GM12801 (cell line): ENCODE results near the gene PDE4B.

ENCODE experiments used
- TF ChIP-seq, protein P1 (sequence below): IDR thresholded peaks from one replicate; pipeline ENCODE4 v1.5.1; 2011; ENCODE audit warnings: control low read depth; ENCODE audit not compliant: insufficient read length; ENCODE audit errors: extremely low read depth

Gene PDE4B

GRCh38 chr1:66237042-66237441, 444.3 kb downstream of the PDE4B start:
- TF ChIP-seq, protein P1, sequence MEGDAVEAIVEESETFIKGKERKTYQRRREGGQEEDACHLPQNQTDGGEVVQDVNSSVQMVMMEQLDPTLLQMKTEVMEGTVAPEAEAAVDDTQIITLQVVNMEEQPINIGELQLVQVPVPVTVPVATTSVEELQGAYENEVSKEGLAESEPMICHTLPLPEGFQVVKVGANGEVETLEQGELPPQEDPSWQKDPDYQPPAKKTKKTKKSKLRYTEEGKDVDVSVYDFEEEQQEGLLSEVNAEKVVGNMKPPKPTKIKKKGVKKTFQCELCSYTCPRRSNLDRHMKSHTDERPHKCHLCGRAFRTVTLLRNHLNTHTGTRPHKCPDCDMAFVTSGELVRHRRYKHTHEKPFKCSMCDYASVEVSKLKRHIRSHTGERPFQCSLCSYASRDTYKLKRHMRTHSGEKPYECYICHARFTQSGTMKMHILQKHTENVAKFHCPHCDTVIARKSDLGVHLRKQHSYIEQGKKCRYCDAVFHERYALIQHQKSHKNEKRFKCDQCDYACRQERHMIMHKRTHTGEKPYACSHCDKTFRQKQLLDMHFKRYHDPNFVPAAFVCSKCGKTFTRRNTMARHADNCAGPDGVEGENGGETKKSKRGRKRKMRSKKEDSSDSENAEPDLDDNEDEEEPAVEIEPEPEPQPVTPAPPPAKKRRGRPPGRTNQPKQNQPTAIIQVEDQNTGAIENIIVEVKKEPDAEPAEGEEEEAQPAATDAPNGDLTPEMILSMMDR, result no peak

GRCh38 chr1:66237722-66238479, 445.2 kb downstream of the PDE4B start:
- TF ChIP-seq, protein P1, result no peak

DNA sequence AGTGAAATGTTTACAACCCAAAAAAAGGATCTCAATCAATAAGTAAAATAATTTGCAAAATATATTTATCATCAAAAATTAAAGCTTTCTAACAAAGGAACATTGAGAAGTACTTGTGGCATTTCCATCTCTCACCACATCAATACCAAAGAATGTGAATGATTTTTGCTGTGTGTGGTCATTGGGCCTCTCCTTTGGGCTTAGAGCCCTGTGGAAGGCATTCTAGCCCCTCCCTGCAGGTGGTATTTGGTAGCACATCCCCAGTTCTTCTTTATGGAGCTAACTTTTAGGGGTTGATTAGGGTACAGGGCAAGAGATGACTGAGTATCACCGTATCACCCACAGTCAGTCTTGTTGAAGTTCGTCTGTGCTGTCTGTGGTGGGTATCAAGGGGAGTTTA, 447.1 kb downstream of the PDE4B start:
- TF ChIP-seq, protein P1, result no peak

- TF ChIP-seq, protein P1, result no peak
Observed at GRCh38 chr1:66240491-66241484, 448.1 kb downstream of the PDE4B start.

DNA sequence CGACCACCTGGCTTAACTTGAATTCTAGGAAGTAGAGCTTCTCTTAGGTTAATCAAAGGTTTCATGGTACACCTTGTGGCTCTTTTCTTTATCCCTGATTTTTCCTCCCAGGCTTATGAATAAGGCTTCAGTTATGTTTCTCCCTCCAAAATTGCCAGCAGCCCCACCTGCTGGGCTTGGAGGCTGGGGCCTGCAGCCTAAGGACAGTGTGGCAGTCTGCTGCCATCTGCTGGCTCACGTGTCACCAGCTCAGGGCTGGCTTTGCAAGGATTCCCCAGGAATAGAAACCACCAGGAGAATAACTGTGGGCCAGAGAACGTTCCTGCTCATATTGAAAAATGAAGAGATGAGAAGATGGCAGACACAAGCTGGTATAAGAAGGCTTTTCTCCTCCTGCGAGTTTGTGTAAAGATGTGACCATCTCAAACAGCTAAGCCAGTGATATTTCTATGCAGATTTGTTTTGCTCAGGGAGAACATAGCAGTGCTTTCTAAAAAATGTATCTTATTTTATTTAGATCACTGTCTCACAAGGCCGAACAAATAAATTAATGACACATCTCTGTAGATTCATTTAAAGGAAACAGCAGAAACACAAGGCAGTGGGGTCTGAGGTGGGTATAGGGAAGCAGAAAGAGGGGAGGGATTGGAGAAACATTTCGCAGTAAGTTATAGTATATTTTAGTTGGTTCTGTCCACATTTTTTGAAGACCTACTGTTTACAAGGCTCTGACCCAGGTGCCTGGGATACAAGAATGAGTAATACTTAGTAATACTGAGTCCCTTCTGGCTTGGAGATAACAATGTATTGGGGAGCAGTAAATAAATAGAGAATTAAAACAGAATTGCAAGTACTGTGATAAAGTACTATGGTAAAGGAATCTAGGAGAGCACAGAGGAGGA, 450.2 kb downstream of the PDE4B start:
- TF ChIP-seq, protein P1, result peak; percentile 80

- TF ChIP-seq, protein P1, result no peak
Observed at GRCh38 chr1:66243548-66244130, 450.9 kb downstream of the PDE4B start.
